Activated CD4-positive, CD25-positive, alpha-beta regulatory T cell (primary cell): ENCODE results near the gene RCC2.
"Not testable (repeated sequence)": the region's sequence is repeated elsewhere in the genome, so short reads cannot be mapped to it uniquely, and the experiment has no call there.

Experiments
- DNase-seq, 4 experiments: peaks; one replicate each; lab custom pipeline; 2025; lab: John Stamatoyannopoulos, UW

Gene RCC2

GRCh38 chr1:17419626-17420328, 19.7 kb downstream of the RCC2 start:
- DNase-seq = peak; percentile 39 to 55 (median 46)

GRCh38 chr1:17416389-17416788, 23.1 kb downstream of the RCC2 start:
- no peak for DNase-seq

- no peak for DNase-seq
These were observed 25.5 kb downstream of the RCC2 start for GRCh38 chr1:17414022-17414421.

- no peak for DNase-seq
These were observed 27.2 kb downstream of the RCC2 start for GRCh38 chr1:17412093-17412870.

- no peak for DNase-seq
These were observed 30.1 kb downstream of the RCC2 start for GRCh38 chr1:17409391-17409811.

GRCh38 chr1:17407786-17408514, 31.5 kb downstream of the RCC2 start:
- DNase-seq = not testable (repeated sequence)

GRCh38 chr1:17406760-17407475, 32.6 kb downstream of the RCC2 start:
- DNase-seq = not testable (repeated sequence)

GRCh38 chr1:17405898-17406759, 33.3 kb downstream of the RCC2 start:
- DNase-seq = peak in 3 of 4 experiments; percentile 10 to 13 (median 10)

GRCh38 chr1:17404820-17405219, 34.7 kb downstream of the RCC2 start:
- no peak for DNase-seq

GRCh38 chr1:17404034-17404684, 35.3 kb downstream of the RCC2 start:
- DNase-seq = no peak

- DNase-seq = no peak
These were observed 36.4 kb downstream of the RCC2 start for GRCh38 chr1:17403081-17403480.

- no peak for DNase-seq
These were observed 37.6 kb downstream of the RCC2 start for GRCh38 chr1:17401841-17402240.

GRCh38 chr1:17400725-17401341, 38.6 kb downstream of the RCC2 start:
- DNase-seq = no peak

- DNase-seq = no peak
These were observed 41.4 kb downstream of the RCC2 start for GRCh38 chr1:17397910-17398695.

- no peak for DNase-seq
These were observed 46.2 kb downstream of the RCC2 start for GRCh38 chr1:17393230-17393629.

GRCh38 chr1:17392199-17392740, 47.2 kb downstream of the RCC2 start:
- DNase-seq = no peak

- DNase-seq = no peak
These were observed 58.3 kb downstream of the RCC2 start for GRCh38 chr1:17381161-17381560.

- no peak for DNase-seq
These were observed 62.0 kb downstream of the RCC2 start for GRCh38 chr1:17377325-17377953.
